ENCODE measurements around the gene ANTXR1. TPM values are rescaled to one million over a fixed set of nuclear protein-coding genes. Genes with fewer than 3 reads are reported as not detected.
A peak's percentile ranks its signal among the peaks of the same experiment; 100 is the strongest.

The ANTXR1 gene
- total RNA-seq, 6 donors from 2014 or later: 11.5 to 76.4 (median 31.4) TPM

DNA sequence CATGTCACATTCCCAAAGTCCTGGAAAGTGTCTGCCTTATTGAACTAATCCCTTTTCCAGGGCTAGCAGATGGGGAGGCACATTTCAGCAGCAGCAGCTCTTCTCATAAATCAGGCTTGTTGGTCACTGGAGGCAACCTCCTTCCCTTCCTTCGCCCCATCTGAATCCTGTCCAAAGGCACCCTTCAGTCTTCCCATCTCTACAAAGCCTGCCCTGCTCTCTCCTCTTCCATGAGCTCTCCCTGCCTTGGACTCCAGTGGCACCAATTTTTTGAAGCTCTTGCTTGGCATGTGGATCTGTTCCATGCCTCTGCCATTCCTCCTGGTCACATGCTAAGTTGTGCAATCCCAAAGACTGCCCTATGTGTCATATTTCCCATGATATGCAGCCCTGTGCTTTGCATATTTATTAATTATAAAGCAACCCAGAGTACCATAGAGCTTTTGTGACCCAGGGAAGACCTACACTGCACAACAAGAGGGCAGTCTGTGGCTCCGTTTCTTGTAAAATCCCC is 70.3 kb downstream of the ANTXR1 start:
- ATAC-seq (ENCODE audit: low FRiP score in 2 of 2) (peak in 1 of 2 donors; percentile 31), DNase-seq (no peak)
- Histone ChIP-seq H3K9me3 (no peaks in the 10 kb centered on the region), H3K27ac (peak overlapping the region; percentile 65 to 78 (median 74)), H3K27me3 (no peaks in the 10 kb centered on the region), H3K36me3 (peaks cover 0 to under 1% (median 0%) of the 10 kb centered on the region in 4 donors), H3K4me3 (no peak overlapping the region), H3K4me1 (peaks cover 20 to 34% (median 31%) of the 10 kb centered on the region in 4 donors)
- WGBS, 2 donors: 52 to 79% methylated on average over 2 of the region's 2 CpGs
- TF ChIP-seq, protein P1, sequence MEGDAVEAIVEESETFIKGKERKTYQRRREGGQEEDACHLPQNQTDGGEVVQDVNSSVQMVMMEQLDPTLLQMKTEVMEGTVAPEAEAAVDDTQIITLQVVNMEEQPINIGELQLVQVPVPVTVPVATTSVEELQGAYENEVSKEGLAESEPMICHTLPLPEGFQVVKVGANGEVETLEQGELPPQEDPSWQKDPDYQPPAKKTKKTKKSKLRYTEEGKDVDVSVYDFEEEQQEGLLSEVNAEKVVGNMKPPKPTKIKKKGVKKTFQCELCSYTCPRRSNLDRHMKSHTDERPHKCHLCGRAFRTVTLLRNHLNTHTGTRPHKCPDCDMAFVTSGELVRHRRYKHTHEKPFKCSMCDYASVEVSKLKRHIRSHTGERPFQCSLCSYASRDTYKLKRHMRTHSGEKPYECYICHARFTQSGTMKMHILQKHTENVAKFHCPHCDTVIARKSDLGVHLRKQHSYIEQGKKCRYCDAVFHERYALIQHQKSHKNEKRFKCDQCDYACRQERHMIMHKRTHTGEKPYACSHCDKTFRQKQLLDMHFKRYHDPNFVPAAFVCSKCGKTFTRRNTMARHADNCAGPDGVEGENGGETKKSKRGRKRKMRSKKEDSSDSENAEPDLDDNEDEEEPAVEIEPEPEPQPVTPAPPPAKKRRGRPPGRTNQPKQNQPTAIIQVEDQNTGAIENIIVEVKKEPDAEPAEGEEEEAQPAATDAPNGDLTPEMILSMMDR (IDR thresholded peaks at IDR 0.05): no peak
- TF ChIP-seq POLR2AphosphoS5 (IDR thresholded peaks at IDR 0.05) (no peak), POLR2A (IDR thresholded peaks at IDR 0.05) (no peak), EP300 (IDR thresholded peaks at IDR 0.05) (no peak)

DNA sequence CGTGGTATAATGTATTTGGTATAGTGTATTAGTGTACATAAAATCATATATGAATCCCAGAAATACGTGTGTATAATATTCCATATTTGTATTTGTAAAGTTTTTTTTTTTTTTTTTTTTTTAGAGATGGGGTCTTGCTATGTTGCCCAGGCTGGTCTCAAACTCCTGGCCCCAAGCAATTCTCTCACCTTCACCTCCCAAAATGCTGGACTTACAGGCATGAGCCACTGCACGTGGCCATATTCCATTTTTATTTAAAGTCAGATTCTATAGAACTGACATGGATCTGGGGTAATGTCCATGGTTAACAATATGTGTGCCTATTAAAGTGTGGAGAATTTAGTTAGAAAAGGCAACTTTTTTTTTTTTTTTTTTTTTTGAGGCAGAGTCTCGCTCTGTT is 71.5 kb downstream of the ANTXR1 start:
- H3K36me3 ChIP-seq: no peaks in the 10 kb centered on the region
- 94 to 97% methylated on average over 4 of the region's 4 CpGs for WGBS, 2 donors
- peak overlapping the region in 1 of 4 donors; percentile 49 for H3K27ac ChIP-seq
- H3K27me3 ChIP-seq: no peaks in the 10 kb centered on the region
- ATAC-seq (ENCODE audit: low FRiP score in 2 of 2) (no peak), DNase-seq (no peak)
- no peak overlapping the region for H3K4me3 ChIP-seq
- H3K4me1 ChIP-seq: peaks cover 20 to 37% (median 33%) of the 10 kb centered on the region in 4 donors
- H3K9me3 ChIP-seq: no peaks in the 10 kb centered on the region
- TF ChIP-seq POLR2A (IDR thresholded peaks at IDR 0.05): no peak
- no peak for TF ChIP-seq EP300 (IDR thresholded peaks at IDR 0.05)

DNA sequence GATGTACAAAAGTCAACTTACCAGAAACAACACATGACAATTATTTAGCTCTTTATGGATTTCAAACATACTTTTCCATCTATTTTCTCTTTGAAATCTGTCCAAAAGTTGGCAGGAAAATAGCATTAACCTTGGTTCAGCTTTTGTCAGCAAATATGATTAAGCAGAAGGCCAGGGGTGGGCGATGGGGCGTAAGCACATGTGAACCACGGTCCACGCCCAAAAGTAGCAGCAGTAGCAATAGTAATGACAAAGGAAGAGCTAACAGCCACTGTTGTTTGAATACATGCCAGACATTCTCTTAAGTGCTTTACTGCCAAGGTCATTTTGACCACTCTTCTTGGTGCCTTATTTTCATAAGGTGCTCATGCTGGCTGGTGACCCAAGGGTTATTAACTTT is 73.5 kb downstream of the ANTXR1 start:
- no peaks in the 10 kb centered on the region for H3K36me3 ChIP-seq
- ATAC-seq (ENCODE audit: low FRiP score in 2 of 2): no peak
- H3K4me3 ChIP-seq: no peak overlapping the region
- peaks cover 20 to 37% (median 33%) of the 10 kb centered on the region in 4 donors for H3K4me1 ChIP-seq
- no peaks in the 10 kb centered on the region for H3K9me3 ChIP-seq
- TF ChIP-seq POLR2A (IDR thresholded peaks at IDR 0.05): no peak
- TF ChIP-seq EP300 (IDR thresholded peaks at IDR 0.05): no peak
- TF ChIP-seq POLR2AphosphoS5 (IDR thresholded peaks at IDR 0.05): no peak
- TF ChIP-seq, protein P1 (IDR thresholded peaks at IDR 0.05): no peak
- peak overlapping the region in 2 of 4 donors; percentile 32 to 40 for H3K27ac ChIP-seq
- 64 to 68% methylated on average over 4 of the region's 4 CpGs for WGBS, 2 donors
- no peaks in the 10 kb centered on the region for H3K27me3 ChIP-seq
- no peak for DNase-seq

DNA sequence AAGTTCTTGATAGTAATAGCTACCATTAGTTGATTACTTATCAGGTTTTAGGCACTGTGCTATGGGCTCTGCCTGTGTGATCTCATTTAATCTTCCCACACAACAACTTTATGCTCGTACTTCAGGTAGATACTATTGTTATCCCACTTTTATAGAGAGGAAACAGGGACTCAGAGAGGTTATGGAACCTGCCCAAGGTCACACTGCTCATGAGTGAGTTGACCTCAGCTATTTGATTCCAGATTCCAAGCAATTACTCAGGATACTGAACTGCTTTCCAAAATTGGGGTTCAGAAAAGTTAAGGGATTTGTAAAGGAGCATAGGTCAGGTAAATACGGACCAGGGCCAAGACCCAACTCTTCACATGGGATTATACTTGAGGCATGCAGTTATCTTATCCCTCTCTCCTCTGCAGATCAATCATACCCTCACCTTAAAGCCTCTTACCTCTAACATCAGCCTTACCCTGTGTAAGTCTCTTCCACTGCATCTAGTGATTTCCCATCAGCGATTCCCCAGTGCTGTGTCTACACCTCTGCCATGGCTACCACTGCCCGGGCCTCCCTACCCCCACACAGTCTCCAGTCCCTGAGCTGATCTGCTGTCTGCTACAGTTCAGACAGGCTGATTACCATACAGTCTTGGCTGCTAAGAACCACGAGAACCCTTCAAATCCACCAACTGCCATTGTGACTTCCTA is 74.4 kb downstream of the ANTXR1 start:
- WGBS, 2 donors: 80 to 88% methylated on average over 5 of the region's 5 CpGs
- no peak for TF ChIP-seq POLR2AphosphoS5 (IDR thresholded peaks at IDR 0.05)
- TF ChIP-seq POLR2A (IDR thresholded peaks at IDR 0.05): no peak
- no peak for TF ChIP-seq EP300 (IDR thresholded peaks at IDR 0.05)
- TF ChIP-seq, protein P1 (IDR thresholded peaks at IDR 0.05): no peak

DNA sequence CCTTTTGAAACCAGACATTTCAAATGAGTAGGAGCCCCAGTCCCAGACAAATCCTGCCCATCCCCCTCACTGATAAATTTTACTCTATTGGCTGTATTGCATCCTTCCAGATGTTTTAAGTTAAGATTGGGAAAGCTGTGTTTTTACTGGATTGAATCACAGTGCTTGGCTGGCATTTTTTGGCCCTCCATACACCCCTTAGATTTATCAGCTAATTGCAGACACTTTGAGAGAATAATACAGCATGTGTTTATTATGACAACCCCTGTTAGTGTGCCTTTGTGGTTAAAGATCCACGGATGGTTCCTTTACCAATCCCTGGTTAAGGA is 74.9 kb downstream of the ANTXR1 start:
- Histone ChIP-seq H3K27ac (peak overlapping the region in 1 of 4 donors; percentile 60), H3K4me3 (no peak overlapping the region), H3K9me3 (no peaks in the 10 kb centered on the region), H3K27me3 (no peaks in the 10 kb centered on the region), H3K36me3 (no peaks in the 10 kb centered on the region), H3K4me1 (peaks cover 10 to 28% (median 24%) of the 10 kb centered on the region in 4 donors)
- TF ChIP-seq, protein P1 (IDR thresholded peaks at IDR 0.05): no peak
- TF ChIP-seq POLR2AphosphoS5 (IDR thresholded peaks at IDR 0.05): no peak
- no peak for DNase-seq
- WGBS, 2 donors: 71 to 95% methylated on average over 1 of the region's 1 CpG
- peak in 1 of 2 donors; percentile 55 for ATAC-seq (ENCODE audit: low FRiP score in 2 of 2)

More for the DNA sequence above, 74.4 kb downstream of the ANTXR1 start:
- DNase-seq: no peak
- Histone ChIP-seq H3K27me3 (no peaks in the 10 kb centered on the region), H3K27ac (peak overlapping the region in 2 of 4 donors; percentile 32 to 60), H3K4me1 (peaks cover 15 to 34% (median 27%) of the 10 kb centered on the region in 4 donors), H3K36me3 (no peaks in the 10 kb centered on the region), H3K9me3 (no peaks in the 10 kb centered on the region), H3K4me3 (no peak overlapping the region)
- peak in 1 of 2 donors; percentile 46 for ATAC-seq (ENCODE audit: low FRiP score in 2 of 2)
